Aorta (tissue), 5 donors: ENCODE data around the gene SLC30A4. TPM values are rescaled to one million over a fixed set of nuclear protein-coding genes. Genes with fewer than 3 reads are reported as not detected.

Experiments used
- ATAC-seq: fragments of 200-7000 bp; cut with Tn5 transposase; one replicate; pipeline ENCODE4 v1.9.1; 2022; ENCODE audit warnings: moderate library complexity; ENCODE audit not compliant: low FRiP score
- DNase-seq, 2 donors: peaks; one replicate each; pipeline ENCODE4 v3.0.0-alpha.2; 2020
- H3K27ac ChIP-seq, 2 donors: one replicate each; pipeline ENCODE4 v1.5.1; 2013; ENCODE audit warnings: low read length in 2 of 2, mild to moderate bottlenecking in 2 of 2, moderate library complexity in 2 of 2, control low read depth in 1 of 2, inconsistent platforms in 1 of 2, low read depth in 1 of 2
- H3K27me3 ChIP-seq, 2 donors: one replicate each; pipeline ENCODE4 v1.6.1; 2013; ENCODE audit warnings: control low read depth in 1 of 2, low read length in 1 of 2, mild to moderate bottlenecking in 1 of 2, moderate library complexity in 1 of 2; ENCODE audit not compliant: insufficient read depth in 2 of 2, control insufficient read depth in 1 of 2
- H3K36me3 ChIP-seq, 2 donors: one replicate each; pipeline ENCODE4 v1.6.1; 2013; ENCODE audit warnings: control low read depth in 1 of 2, low read length in 1 of 2, mild to moderate bottlenecking in 1 of 2; ENCODE audit not compliant: insufficient read depth in 2 of 2, control insufficient read depth in 1 of 2
- H3K4me1 ChIP-seq, 2 donors: one replicate each; pipeline ENCODE4 v1.6.1; 2013; ENCODE audit warnings: low read length in 2 of 2, control low read depth in 1 of 2, mild to moderate bottlenecking in 1 of 2, moderate library complexity in 1 of 2; ENCODE audit not compliant: insufficient read depth in 2 of 2, control insufficient read depth in 1 of 2
- H3K4me3 ChIP-seq, 2 donors: one replicate each; pipeline ENCODE4 v1.5.1; 2013; ENCODE audit warnings: low read length in 2 of 2, control low read depth in 1 of 2, mild to moderate bottlenecking in 1 of 2
- H3K9me3 ChIP-seq: one replicate; pipeline ENCODE4 v1.6.1; 2013; ENCODE audit warnings: mild to moderate bottlenecking, low read length; ENCODE audit not compliant: control insufficient read depth
- whole genome bisulfite sequencing, 2 donors: extraction: QIAGEN DNeasy Blood & Tissue Kit; methylation state at CpG; one replicate each; pipeline ENCODE4 v1.1.7; 2013; 5-methylcytosine and 5-hydroxymethylcytosine counted together
- intact Hi-C, 2 donors: fragments of 100-400 bp; cut with DNase I; formaldehyde crosslinking; loops; one replicate each; pipeline versions ENCODE4 v1.14.2 to v1.15.0; 2022
- polyA plus RNA-seq, 2 donors: library from polyadenylated mRNA; stranded (reverse); fragments of 200-250 nt; gene quantifications; one replicate each; pipeline ENCODE4 v1.2.3, GENCODE V29; 2013
- total RNA-seq, 2 donors: library from RNA; stranded (reverse); fragmentation: NEBNext Ultra II Directional; extraction: Animal tissue kit (Norgen Biotek cat#: 25700); gene quantifications; one replicate each; pipeline ENCODE4 v1.2.1, GENCODE V29; 2021
- donor health status: healthy with polysubstance abuse.
- donor health status: Bipolar disorder and iron deficiency.
- donor health status: DM: no; HTN: no; CAD: no.
- donor health status: DM: no; HTN: no; CAD: no.
- donor health status: DM: yes; HTN: yes; CAD: no.

The SLC30A4 gene
- total and polyA plus RNA-seq, 4 donors, result 3.7 to 10.2 (median 7.2) TPM

- no peak for DNase-seq
- no peaks in the 10 kb centered on the region for H3K9me3 ChIP-seq
- H3K4me1 ChIP-seq, result no peaks in the 10 kb centered on the region
- no peak overlapping the region for H3K4me3 ChIP-seq
- no peaks in the 10 kb centered on the region for H3K27me3 ChIP-seq
- intact Hi-C loops, result no loop called here
- H3K27ac ChIP-seq, result no peak overlapping the region
- ATAC-seq, result no peak
- no peaks in the 10 kb centered on the region for H3K36me3 ChIP-seq
- 32 to 46% methylated on average over 3 of the region's 3 CpGs for whole genome bisulfite sequencing, 2 donors
Measured at GRCh38 chr15:45495588-45495987, 27.0 kb downstream of the SLC30A4 start.

- intact Hi-C loops, result no loop called here
- H3K9me3 ChIP-seq, result no peaks in the 10 kb centered on the region
- peaks cover 0 to 6% of the 10 kb centered on the region in 2 donors for H3K36me3 ChIP-seq
- no peaks in the 10 kb centered on the region for H3K27me3 ChIP-seq
- no peak overlapping the region for H3K27ac ChIP-seq
- DNase-seq (no peak), ATAC-seq (no peak)
- no peak overlapping the region for H3K4me3 ChIP-seq
- H3K4me1 ChIP-seq, result no peaks in the 10 kb centered on the region
- WGBS, 2 donors, result 79 to 87% methylated on average over 1 of the region's 1 CpG
Measured at GRCh38 chr15:45489690-45490238, 32.8 kb downstream of the SLC30A4 start.

- DNase-seq (no peak), ATAC-seq (no peak)
- peaks cover 0 to 6% of the 10 kb centered on the region in 2 donors for H3K36me3 ChIP-seq
- 80 to 95% methylated on average over 1 of the region's 1 CpG for WGBS, 2 donors
- no peaks in the 10 kb centered on the region for H3K4me1 ChIP-seq
- H3K9me3 ChIP-seq, result no peaks in the 10 kb centered on the region
- H3K4me3 ChIP-seq, result no peak overlapping the region
- no peak overlapping the region for H3K27ac ChIP-seq
- no peaks in the 10 kb centered on the region for H3K27me3 ChIP-seq
- intact Hi-C loops, result no loop called here
Measured at GRCh38 chr15:45486317-45486716, 36.2 kb downstream of the SLC30A4 start.

GRCh38 chr15:45481135-45481534, 41.4 kb downstream of the SLC30A4 start:
- Histone ChIP-seq H3K27me3 (no peaks in the 10 kb centered on the region), H3K36me3 (no peaks in the 10 kb centered on the region), H3K27ac (no peak overlapping the region), H3K4me3 (no peak overlapping the region), H3K4me1 (no peaks in the 10 kb centered on the region), H3K9me3 (no peaks in the 10 kb centered on the region)
- intact Hi-C loops, result no loop called here
- ATAC-seq (no peak), DNase-seq (no peak)
- WGBS, 2 donors, result 64 to 67% methylated on average over 2 of the region's 2 CpGs

GRCh38 chr15:45476410-45476809, 46.1 kb downstream of the SLC30A4 start:
- H3K27ac ChIP-seq, result no peak overlapping the region
- no peaks in the 10 kb centered on the region for H3K4me1 ChIP-seq
- no peak for ATAC-seq
- no peak for DNase-seq
- no peaks in the 10 kb centered on the region for H3K27me3 ChIP-seq
- H3K9me3 ChIP-seq, result no peaks in the 10 kb centered on the region
- H3K36me3 ChIP-seq, result no peaks in the 10 kb centered on the region
- intact Hi-C loops, result no loop called here
- WGBS, 2 donors, result 26 to 39% methylated on average over 3 of the region's 3 CpGs
- no peak overlapping the region for H3K4me3 ChIP-seq

GRCh38 chr15:45474799-45475198, 47.8 kb downstream of the SLC30A4 start:
- no peak overlapping the region for H3K27ac ChIP-seq
- H3K4me1 ChIP-seq, result no peaks in the 10 kb centered on the region
- no peak for DNase-seq
- intact Hi-C loops, result no loop called here
- WGBS, 2 donors, result 92 to 95% methylated on average over 6 of the region's 6 CpGs
- ATAC-seq, result no peak
- H3K4me3 ChIP-seq, result no peak overlapping the region
- H3K9me3 ChIP-seq, result no peaks in the 10 kb centered on the region
- H3K27me3 ChIP-seq, result no peaks in the 10 kb centered on the region
- no peaks in the 10 kb centered on the region for H3K36me3 ChIP-seq

- no peaks in the 10 kb centered on the region for H3K9me3 ChIP-seq
- no peaks in the 10 kb centered on the region for H3K36me3 ChIP-seq
- no peaks in the 10 kb centered on the region for H3K27me3 ChIP-seq
- no peak overlapping the region for H3K4me3 ChIP-seq
- ATAC-seq (no peak), DNase-seq (no peak)
- no peak overlapping the region for H3K27ac ChIP-seq
- H3K4me1 ChIP-seq, result no peaks in the 10 kb centered on the region
- intact Hi-C loops, result no loop called here
- WGBS, 2 donors, result 73 to 75% methylated on average over 2 of the region's 2 CpGs
Measured at GRCh38 chr15:45473068-45473467, 49.5 kb downstream of the SLC30A4 start.

GRCh38 chr15:45471151-45471550, 51.4 kb downstream of the SLC30A4 start:
- Histone ChIP-seq H3K4me3 (no peak overlapping the region), H3K27me3 (no peaks in the 10 kb centered on the region), H3K36me3 (no peaks in the 10 kb centered on the region), H3K9me3 (no peaks in the 10 kb centered on the region), H3K27ac (no peak overlapping the region), H3K4me1 (no peaks in the 10 kb centered on the region)
- ATAC-seq, result no peak
- 72 to 75% methylated on average over 8 of the region's 8 CpGs for WGBS, 2 donors
- DNase-seq, result no peak
- intact Hi-C loops, result no loop called here

GRCh38 chr15:45469441-45469840, 53.1 kb downstream of the SLC30A4 start:
- Histone ChIP-seq H3K4me1 (no peaks in the 10 kb centered on the region), H3K36me3 (no peaks in the 10 kb centered on the region), H3K9me3 (no peaks in the 10 kb centered on the region), H3K4me3 (no peak overlapping the region), H3K27me3 (no peaks in the 10 kb centered on the region), H3K27ac (no peak overlapping the region)
- DNase-seq, result no peak
- WGBS, 2 donors, result 51 to 52% methylated on average over 7 of the region's 7 CpGs
- intact Hi-C loops, result no loop called here
- no peak for ATAC-seq
